A673 (cell line): Measurements from ENCODE around the gene PDE4B. TPM values are rescaled to one million over a fixed set of nuclear protein-coding genes. Genes with fewer than 3 reads are reported as not detected.

Source experiments
- BruUV-seq: library from RNA; stranded (reverse); fragments of 400-500 nt; replicated peaks from 2 replicates; lab custom pipeline; 2021; lab: Mats Ljungman, UMichigan
- CTCF ChIA-PET: fragments of 300-600 bp; sonication (Branson Sonifier 250); formaldehyde crosslinking; loops from one replicate; lab custom pipeline; 2022; ENCODE audit warnings: antibody characterized with exemption; lab: Charles Lee
- POLR2A ChIA-PET: fragments of 300-600 bp; sonication (Branson Sonifier 250); formaldehyde crosslinking; loops from one replicate; lab custom pipeline; 2022; ENCODE audit warnings: antibody characterized with exemption; ENCODE audit not compliant: low non-redundant PET; lab: Charles Lee
- DNase-seq: peaks from one replicate; pipeline ENCODE4 v3.0.0-alpha.2; 2015; ENCODE audit warnings: low spot score
- H3K27ac ChIP-seq: fragments of 200-600 bp; sonication (generic); 2 replicates; pipeline ENCODE4 v1.5.1; 2016; ENCODE audit warnings: mixed run types, low read depth, mild to moderate bottlenecking, mixed read lengths, antibody characterized with exemption, low read length; ENCODE audit not compliant: poor library complexity, severe bottlenecking
- H3K27me3 ChIP-seq: fragments of 200-600 bp; sonication (generic); replicated peaks from 2 replicates; pipeline ENCODE4 v1.6.1; 2017; ENCODE audit warnings: mixed run types, low read depth, mild to moderate bottlenecking, mixed read lengths, antibody characterized with exemption, low read length; ENCODE audit not compliant: insufficient read depth, poor library complexity
- H3K36me3 ChIP-seq: fragments of 200-600 bp; sonication (generic); 2 replicates; pipeline ENCODE4 v1.6.1; 2016; ENCODE audit warnings: mixed run types, mild to moderate bottlenecking, mixed read lengths, antibody characterized with exemption, low read length; ENCODE audit not compliant: insufficient read depth, poor library complexity, severe bottlenecking
- H3K4me1 ChIP-seq: fragments of 200-600 bp; sonication (generic); 2 replicates; pipeline ENCODE4 v1.6.1; 2017; ENCODE audit warnings: mixed run types, mild to moderate bottlenecking, mixed read lengths, antibody characterized with exemption, low read length; ENCODE audit not compliant: insufficient read depth, poor library complexity, severe bottlenecking
- H3K4me3 ChIP-seq: fragments of 200-600 bp; sonication (generic); 2 replicates; pipeline ENCODE4 v1.5.1; 2016; ENCODE audit warnings: low read depth, mixed run types, mild to moderate bottlenecking, mixed read lengths, low read length; ENCODE audit not compliant: poor library complexity, severe bottlenecking
- H3K9me3 ChIP-seq: fragments of 200-600 bp; sonication (generic); 2 replicates; pipeline ENCODE4 v1.6.1; 2016; ENCODE audit warnings: mixed run types, low read depth, mild to moderate bottlenecking, mixed read lengths, antibody characterized with exemption, low read length; ENCODE audit not compliant: poor library complexity, severe bottlenecking
- EZH2 ChIP-seq: fragments of 200-600 bp; sonication (generic); IDR thresholded peaks from 2 replicates; pipeline ENCODE4 v1.6.1; 2017; ENCODE audit warnings: borderline replicate concordance, low read depth, mild to moderate bottlenecking, mixed read lengths, antibody characterized with exemption, low read length; ENCODE audit not compliant: poor library complexity, severe bottlenecking
- intact Hi-C: fragments of 100-400 bp; cut with micrococcal nuclease; formaldehyde crosslinking; loops from one replicate; pipeline ENCODE4 v1.10.0; 2022; ENCODE audit not compliant: unreplicated experiment
- total RNA-seq: library from RNA; stranded (reverse); gene quantifications from 2 replicates; pipeline ENCODE4 v1.2.3, GENCODE V29; 2021
- TF ChIP-seq, protein P1 (sequence below): fragments of 300-800, 200-600 bp; sonication (generic); conservative IDR thresholded peaks from 2 replicates; pipeline ENCODE4 v1.5.1; 2017; ENCODE audit warnings: low read depth, mild to moderate bottlenecking, antibody characterized with exemption, low read length, moderate library complexity, mixed read lengths

PDE4B gene
- total RNA-seq, 1 experiment from 2014 or later, result 20.0 TPM

- no peaks in the 10 kb centered on the region for H3K36me3 ChIP-seq
- no peaks in the 10 kb centered on the region for H3K27me3 ChIP-seq
- peaks cover 13% of the 10 kb centered on the region for H3K4me1 ChIP-seq
- POLR2A ChIA-PET, result no interaction called here
- TF ChIP-seq, protein P1, sequence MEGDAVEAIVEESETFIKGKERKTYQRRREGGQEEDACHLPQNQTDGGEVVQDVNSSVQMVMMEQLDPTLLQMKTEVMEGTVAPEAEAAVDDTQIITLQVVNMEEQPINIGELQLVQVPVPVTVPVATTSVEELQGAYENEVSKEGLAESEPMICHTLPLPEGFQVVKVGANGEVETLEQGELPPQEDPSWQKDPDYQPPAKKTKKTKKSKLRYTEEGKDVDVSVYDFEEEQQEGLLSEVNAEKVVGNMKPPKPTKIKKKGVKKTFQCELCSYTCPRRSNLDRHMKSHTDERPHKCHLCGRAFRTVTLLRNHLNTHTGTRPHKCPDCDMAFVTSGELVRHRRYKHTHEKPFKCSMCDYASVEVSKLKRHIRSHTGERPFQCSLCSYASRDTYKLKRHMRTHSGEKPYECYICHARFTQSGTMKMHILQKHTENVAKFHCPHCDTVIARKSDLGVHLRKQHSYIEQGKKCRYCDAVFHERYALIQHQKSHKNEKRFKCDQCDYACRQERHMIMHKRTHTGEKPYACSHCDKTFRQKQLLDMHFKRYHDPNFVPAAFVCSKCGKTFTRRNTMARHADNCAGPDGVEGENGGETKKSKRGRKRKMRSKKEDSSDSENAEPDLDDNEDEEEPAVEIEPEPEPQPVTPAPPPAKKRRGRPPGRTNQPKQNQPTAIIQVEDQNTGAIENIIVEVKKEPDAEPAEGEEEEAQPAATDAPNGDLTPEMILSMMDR, result no peak
- no peak for TF ChIP-seq EZH2
- CTCF ChIA-PET, result no interaction called here
- BruUV-seq, result no TSS peak
- no peak overlapping the region for H3K4me3 ChIP-seq
- no peaks in the 10 kb centered on the region for H3K9me3 ChIP-seq
- H3K27ac ChIP-seq, result no peak overlapping the region
- intact Hi-C loops, result no loop called here
- no peak for DNase-seq
Measured at GRCh38 chr1:66312271-66312990, 519.7 kb downstream of the PDE4B start.

- no TSS peak for BruUV-seq
- peak; percentile 87 for DNase-seq
- Histone ChIP-seq H3K36me3 (no peaks in the 10 kb centered on the region), H3K4me3 (no peak overlapping the region), H3K9me3 (no peaks in the 10 kb centered on the region), H3K4me1 (peaks cover 13% of the 10 kb centered on the region), H3K27me3 (no peaks in the 10 kb centered on the region), H3K27ac (peak overlapping the region; percentile 57)
- intact Hi-C loops, result no loop called here
- CTCF ChIA-PET, result no interaction called here
- POLR2A ChIA-PET, result no interaction called here
- no peak for TF ChIP-seq EZH2
- TF ChIP-seq, protein P1, result no peak
Measured at GRCh38 chr1:66313429-66313828, 520.7 kb downstream of the PDE4B start.

- DNase-seq, result no peak
- Histone ChIP-seq H3K4me3 (no peak overlapping the region), H3K36me3 (no peaks in the 10 kb centered on the region), H3K4me1 (peaks cover 13% of the 10 kb centered on the region), H3K27ac (no peak overlapping the region), H3K27me3 (no peaks in the 10 kb centered on the region), H3K9me3 (no peaks in the 10 kb centered on the region)
- ChIA-PET POLR2A (no interaction called here), CTCF (no interaction called here)
- TF ChIP-seq, protein P1, result no peak
- TF ChIP-seq EZH2, result no peak
- no TSS peak for BruUV-seq
- intact Hi-C loops, result no loop called here
Measured at GRCh38 chr1:66315671-66316070, 523.0 kb downstream of the PDE4B start.
